AG04449 (cell line): ENCODE results near the gene COG6.

ENCODE experiments used
- CTCF ChIA-PET: fragments of 350-600 bp; formaldehyde crosslinking; extraction: SDS; loops from one replicate; lab custom pipeline; 2021; ENCODE audit warnings: antibody characterized with exemption; lab: Yijun Ruan, JAX
- POLR2A ChIA-PET: fragments of 400-600, 350-600 bp; formaldehyde crosslinking; extraction: SDS; loops from one replicate; lab custom pipeline; 2020; ENCODE audit warnings: antibody characterized with exemption, inconsistent platforms; lab: Yijun Ruan, JAX
- DNase-seq: peaks from one replicate; pipeline ENCODE4 v3.0.0-alpha.2; 2010; ENCODE audit warnings: low read depth, low spot score
- H3K4me3 ChIP-seq: 2 replicates; pipeline ENCODE4 v1.5.1; 2011; ENCODE audit warnings: low read depth, mild to moderate bottlenecking, control low read depth, low read length
- CTCF ChIP-seq: IDR thresholded peaks from one replicate; pipeline ENCODE4 v1.5.1; 2011; ENCODE audit warnings: mild to moderate bottlenecking, moderate library complexity, low read length, control low read depth, inconsistent platforms; ENCODE audit not compliant: insufficient read depth; ENCODE audit errors: missing control alignments

COG6 gene

DNA sequence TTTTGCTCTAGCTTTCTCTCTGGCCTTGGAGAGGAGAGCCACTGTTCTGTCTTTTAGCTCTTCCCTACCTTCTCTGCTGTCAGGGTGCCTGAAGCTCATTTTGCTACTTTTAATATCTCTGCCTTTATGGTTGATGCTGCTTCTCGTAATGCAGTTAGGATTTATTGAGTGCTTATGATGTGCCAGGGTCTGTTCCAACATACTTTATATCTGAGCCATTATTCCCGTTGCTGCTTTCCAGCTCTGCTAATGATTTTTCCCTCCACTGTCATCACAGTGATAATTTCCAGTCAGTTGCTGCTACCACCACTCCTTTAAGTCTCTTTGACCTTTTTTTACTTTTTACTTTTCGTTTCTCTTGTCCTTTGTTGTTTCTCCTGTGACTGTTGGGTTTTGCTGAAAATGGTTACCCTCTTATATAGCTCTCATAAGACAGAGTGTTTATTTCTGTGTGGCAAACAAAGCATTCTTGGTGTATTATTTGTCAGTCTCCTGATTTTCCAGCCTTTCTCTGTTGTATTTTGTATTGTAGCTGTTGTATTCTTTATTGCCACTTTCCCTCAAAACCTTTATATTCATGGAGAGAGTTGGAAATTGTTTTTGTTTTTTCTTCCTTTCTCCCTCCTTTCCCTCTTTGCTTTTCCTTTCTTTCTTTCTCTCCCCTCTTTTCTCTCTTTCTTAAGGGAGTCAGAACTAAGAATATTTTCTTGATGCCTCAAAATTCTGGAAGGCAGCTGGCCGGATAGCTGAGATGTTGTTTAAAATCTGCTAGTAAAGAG is 37.4 kb downstream of the COG6 start:
- TF ChIP-seq CTCF = no peak
- no peak overlapping the region for H3K4me3 ChIP-seq
- ChIA-PET CTCF (interaction anchor here (0.8 to 1.6 kb wide), 6 partner anchors 9 to 1086 kb away, joined by 3 to 10 read pairs (median 4); no protein-coding TSS in a partner anchor), POLR2A (no interaction called here)
- DNase-seq = no peak

- DNase-seq = no peak
- POLR2A ChIA-PET = no interaction called here
- no peak for TF ChIP-seq CTCF
- H3K4me3 ChIP-seq = no peak overlapping the region
- CTCF ChIA-PET = interaction anchor here (0.9 to 1.6 kb wide), 2 partner anchors 13 to 14 kb away, joined by 3 read pairs; no protein-coding TSS in a partner anchor
These were observed 43.8 kb downstream of the COG6 start for GRCh38 chr13:39699274-39699673.

DNA sequence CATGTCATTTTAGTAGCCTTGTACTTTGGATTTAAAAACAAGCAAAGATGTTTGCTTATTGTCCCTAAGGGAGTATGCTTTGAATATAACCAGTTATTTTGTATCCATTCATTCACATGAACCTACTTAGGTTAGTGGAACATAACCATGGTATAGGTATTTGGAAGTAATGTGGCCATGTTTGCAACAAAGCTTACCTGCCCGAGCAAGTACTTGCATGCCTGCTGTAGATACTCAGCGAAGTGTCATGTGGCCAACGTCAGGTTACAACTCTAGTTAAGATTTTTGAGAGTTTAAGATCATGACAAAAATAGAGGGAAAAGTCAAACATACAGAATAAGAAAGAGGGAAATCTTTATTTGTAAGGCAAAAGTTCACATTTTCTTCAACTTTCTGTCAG is 57.2 kb downstream of the COG6 start:
- ChIA-PET CTCF (no interaction called here), POLR2A (no interaction called here)
- no peak for TF ChIP-seq CTCF
- H3K4me3 ChIP-seq = no peak overlapping the region
- no peak for DNase-seq

- TF ChIP-seq CTCF = no peak
- CTCF ChIA-PET = no interaction called here
- POLR2A ChIA-PET = no interaction called here
These were observed 73.7 kb downstream of the COG6 start for GRCh38 chr13:39729156-39729555.

GRCh38 chr13:39734952-39735351 is 79.5 kb downstream of the COG6 start:
- ChIA-PET POLR2A (no interaction called here), CTCF (no interaction called here)
- no peak for TF ChIP-seq CTCF
- no peak for DNase-seq
- H3K4me3 ChIP-seq = no peak overlapping the region

More at GRCh38 chr13:39729156-39729555, 73.7 kb downstream of the COG6 start:
- H3K4me3 ChIP-seq = no peak overlapping the region
- DNase-seq = no peak

GRCh38 chr13:39737047-39737446 is 81.6 kb downstream of the COG6 start:
- no peak for TF ChIP-seq CTCF
- ChIA-PET POLR2A (no interaction called here), CTCF (no interaction called here)
- no peak overlapping the region for H3K4me3 ChIP-seq
- DNase-seq = no peak
